ENCODE measurements around the gene CD163L1.

The CD163L1 gene

DNA sequence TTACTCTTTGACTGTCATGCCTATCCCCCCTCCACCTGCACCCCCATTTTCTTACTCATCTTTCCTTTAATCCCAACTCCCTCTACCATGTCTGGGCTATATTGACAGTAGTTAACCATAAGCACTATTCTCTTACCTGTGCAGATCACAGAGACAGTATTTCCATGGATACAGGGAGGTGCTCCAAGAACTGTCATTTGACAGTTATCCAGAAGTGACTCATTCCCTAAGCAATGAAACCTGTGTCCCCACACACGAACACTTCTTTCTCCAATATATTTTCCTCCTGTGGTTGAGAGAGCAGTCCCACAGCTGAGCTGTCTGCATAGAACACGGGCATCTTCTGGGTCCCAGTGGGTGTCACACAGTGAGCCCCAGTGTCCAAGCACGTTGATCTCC, 68.8 kb downstream of the CD163L1 start:
- Histone ChIP-seq H3K9me3 (ENCODE audit: control insufficient read depth, low read length) (no peaks in the 10 kb centered on the region), H3K36me3 (ENCODE audit: control insufficient read depth, insufficient read depth, low read length) (no peaks in the 10 kb centered on the region), H3K4me3 (ENCODE audit: insufficient read depth, low read depth, low read length, poor library complexity, severe bottlenecking) (no peak overlapping the region), H3K27me3 (replicated peaks; ENCODE audit: control insufficient read depth, insufficient read depth, low read length, poor library complexity, severe bottlenecking) (peaks cover 2% of the 10 kb centered on the region), H3K4me1 (ENCODE audit: control insufficient read depth, insufficient read depth, low read length, poor library complexity, severe bottlenecking) (no peaks in the 10 kb centered on the region), H3K27ac (ENCODE audit: insufficient read depth, low read length, poor library complexity, severe bottlenecking) (no peak overlapping the region)
- DNase-seq: no peak

DNA sequence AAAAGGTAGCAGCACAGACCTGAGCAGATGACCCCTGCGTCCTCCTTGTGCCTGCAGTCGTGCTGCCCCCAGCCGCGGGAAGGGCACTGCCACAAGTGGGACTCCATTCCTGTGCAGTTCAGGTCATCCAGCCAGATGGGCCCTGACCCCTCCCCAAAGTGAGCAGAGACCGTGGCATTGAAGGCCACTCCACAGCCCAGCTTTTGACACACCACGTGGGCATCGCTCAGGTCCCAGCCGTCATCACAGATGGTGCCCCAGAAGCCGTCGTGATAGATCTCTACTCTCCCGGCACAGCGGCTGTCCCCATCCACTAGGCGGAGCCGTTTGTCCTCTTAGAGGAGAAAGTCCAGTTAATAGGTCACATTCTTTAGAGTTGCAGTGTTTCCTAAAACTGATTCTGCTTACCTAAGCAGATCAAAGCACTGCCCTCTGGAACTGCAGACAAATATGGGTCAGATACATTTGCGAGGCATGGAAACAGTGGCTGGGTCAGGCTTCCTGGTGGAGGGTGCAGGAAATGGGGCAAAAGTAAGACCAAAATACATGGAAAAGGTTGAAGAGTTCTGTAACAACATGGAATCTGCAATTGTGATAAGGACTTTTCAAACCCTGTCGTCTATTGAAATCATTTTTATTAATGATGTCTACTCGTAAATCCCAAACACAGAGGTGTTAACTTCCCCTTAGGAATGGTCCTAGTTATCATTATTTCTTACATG, 69.4 kb downstream of the CD163L1 start:
- H3K9me3 ChIP-seq (ENCODE audit: control insufficient read depth, low read length): no peaks in the 10 kb centered on the region
- DNase-seq: no peak
- H3K4me3 ChIP-seq (ENCODE audit: insufficient read depth, low read depth, low read length, poor library complexity, severe bottlenecking): no peak overlapping the region
- H3K27ac ChIP-seq (ENCODE audit: insufficient read depth, low read length, poor library complexity, severe bottlenecking): no peak overlapping the region
- no peaks in the 10 kb centered on the region for H3K4me1 ChIP-seq (ENCODE audit: control insufficient read depth, insufficient read depth, low read length, poor library complexity, severe bottlenecking)
- H3K36me3 ChIP-seq (ENCODE audit: control insufficient read depth, insufficient read depth, low read length): no peaks in the 10 kb centered on the region
- peaks cover 2% of the 10 kb centered on the region for H3K27me3 ChIP-seq (replicated peaks; ENCODE audit: control insufficient read depth, insufficient read depth, low read length, poor library complexity, severe bottlenecking)

DNA sequence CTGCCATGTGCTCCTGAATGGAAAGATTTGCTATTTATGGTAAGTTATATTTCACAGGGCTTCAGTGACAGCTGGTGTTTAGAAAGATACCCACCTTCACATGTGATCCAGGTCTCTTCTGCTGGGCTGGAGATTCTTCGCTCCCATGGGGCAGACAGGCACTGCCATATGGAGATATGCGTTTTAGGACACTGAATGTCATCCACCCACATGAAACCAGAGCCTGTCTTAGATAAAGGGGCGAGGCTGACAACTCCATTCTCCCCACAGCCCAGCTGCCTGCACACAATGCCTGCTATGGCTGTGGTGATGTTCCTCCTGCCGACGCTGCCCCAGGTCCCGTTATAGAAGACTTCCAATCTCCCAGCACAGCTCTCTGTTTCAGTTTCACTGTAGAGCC, 70.7 kb downstream of the CD163L1 start:
- DNase-seq: no peak
- Histone ChIP-seq H3K27ac (ENCODE audit: insufficient read depth, low read length, poor library complexity, severe bottlenecking) (no peak overlapping the region), H3K4me3 (ENCODE audit: insufficient read depth, low read depth, low read length, poor library complexity, severe bottlenecking) (no peak overlapping the region), H3K4me1 (ENCODE audit: control insufficient read depth, insufficient read depth, low read length, poor library complexity, severe bottlenecking) (no peaks in the 10 kb centered on the region), H3K36me3 (ENCODE audit: control insufficient read depth, insufficient read depth, low read length) (no peaks in the 10 kb centered on the region), H3K9me3 (ENCODE audit: control insufficient read depth, low read length) (no peaks in the 10 kb centered on the region), H3K27me3 (replicated peaks; ENCODE audit: control insufficient read depth, insufficient read depth, low read length, poor library complexity, severe bottlenecking) (peaks cover 2% of the 10 kb centered on the region)

DNA sequence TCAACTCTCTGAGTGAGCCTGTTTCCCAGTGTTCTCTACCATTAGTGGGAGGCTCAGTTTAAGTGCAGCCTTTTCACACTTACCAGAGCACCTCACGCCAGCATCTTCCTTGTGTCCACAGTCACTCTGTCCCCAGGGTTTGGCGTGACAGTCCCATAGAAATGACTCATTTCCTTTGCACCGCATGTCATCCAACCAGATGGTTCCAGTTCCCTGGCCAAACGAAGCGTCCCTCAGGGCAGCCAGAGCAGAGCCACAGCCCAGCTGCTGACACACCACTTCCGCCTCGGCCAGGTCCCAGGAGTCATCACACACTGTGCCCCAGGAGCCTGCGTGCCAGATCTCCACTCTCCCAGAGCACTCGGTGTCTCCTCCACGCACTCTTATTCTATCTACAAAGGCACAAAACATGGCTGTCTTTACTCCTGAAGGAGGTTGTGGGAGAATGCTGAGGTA, 74.7 kb downstream of the CD163L1 start:
- no peak overlapping the region for H3K4me3 ChIP-seq (ENCODE audit: insufficient read depth, low read depth, low read length, poor library complexity, severe bottlenecking)
- H3K36me3 ChIP-seq (ENCODE audit: control insufficient read depth, insufficient read depth, low read length): no peaks in the 10 kb centered on the region
- no peaks in the 10 kb centered on the region for H3K9me3 ChIP-seq (ENCODE audit: control insufficient read depth, low read length)
- no peak overlapping the region for H3K27ac ChIP-seq (ENCODE audit: insufficient read depth, low read length, poor library complexity, severe bottlenecking)
- DNase-seq: no peak
- H3K27me3 ChIP-seq (replicated peaks; ENCODE audit: control insufficient read depth, insufficient read depth, low read length, poor library complexity, severe bottlenecking): no peaks in the 10 kb centered on the region
- no peaks in the 10 kb centered on the region for H3K4me1 ChIP-seq (ENCODE audit: control insufficient read depth, insufficient read depth, low read length, poor library complexity, severe bottlenecking)

DNA sequence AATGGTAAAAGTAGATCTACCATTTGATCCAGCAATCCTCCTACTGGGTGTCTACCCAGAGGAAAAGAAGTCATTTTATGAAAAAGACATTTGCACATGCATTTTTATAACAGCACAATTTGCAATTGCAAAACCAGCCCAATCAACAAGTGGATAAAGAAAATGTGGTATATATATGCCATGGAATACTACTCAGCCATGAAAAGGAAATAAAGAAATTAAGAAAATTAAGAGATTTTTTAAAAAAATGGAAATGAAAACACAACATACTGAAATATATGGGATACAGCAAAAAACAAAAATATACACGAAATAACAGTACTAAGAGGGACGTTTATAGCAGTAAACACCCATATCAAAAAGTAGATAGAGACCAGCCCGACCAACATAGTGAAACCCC, 81.2 kb downstream of the CD163L1 start:
- H3K4me1 ChIP-seq (ENCODE audit: control insufficient read depth, insufficient read depth, low read length, poor library complexity, severe bottlenecking): no peaks in the 10 kb centered on the region
- H3K27me3 ChIP-seq (replicated peaks; ENCODE audit: control insufficient read depth, insufficient read depth, low read length, poor library complexity, severe bottlenecking): no peaks in the 10 kb centered on the region
- no peak overlapping the region for H3K4me3 ChIP-seq (ENCODE audit: insufficient read depth, low read depth, low read length, poor library complexity, severe bottlenecking)
- H3K36me3 ChIP-seq (ENCODE audit: control insufficient read depth, insufficient read depth, low read length): no peaks in the 10 kb centered on the region
- no peaks in the 10 kb centered on the region for H3K9me3 ChIP-seq (ENCODE audit: control insufficient read depth, low read length)
- DNase-seq: no peak
- no peak overlapping the region for H3K27ac ChIP-seq (ENCODE audit: insufficient read depth, low read length, poor library complexity, severe bottlenecking)

DNA sequence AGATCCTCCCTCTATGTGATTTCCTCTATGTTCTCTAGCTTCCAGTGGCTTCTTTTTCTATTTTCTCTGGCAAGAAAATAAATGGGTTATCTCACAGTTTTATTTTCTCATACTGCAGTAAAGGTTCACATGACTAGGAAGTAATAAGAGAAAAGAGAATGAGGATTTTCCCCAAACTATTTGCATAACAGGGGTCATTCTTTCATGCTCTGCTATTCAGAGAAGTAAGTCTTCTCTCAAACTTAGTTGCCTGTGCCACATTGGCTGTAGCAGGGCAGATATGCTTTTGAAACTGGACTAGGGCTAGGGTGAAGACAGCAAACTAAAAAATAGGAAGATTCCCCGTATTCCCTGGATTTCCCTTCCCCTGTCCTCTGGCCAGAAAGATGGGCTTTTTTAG, 82.7 kb downstream of the CD163L1 start:
- DNase-seq: no peak
- H3K36me3 ChIP-seq (ENCODE audit: control insufficient read depth, insufficient read depth, low read length): no peaks in the 10 kb centered on the region
- no peaks in the 10 kb centered on the region for H3K27me3 ChIP-seq (replicated peaks; ENCODE audit: control insufficient read depth, insufficient read depth, low read length, poor library complexity, severe bottlenecking)
- H3K27ac ChIP-seq (ENCODE audit: insufficient read depth, low read length, poor library complexity, severe bottlenecking): no peak overlapping the region
- no peaks in the 10 kb centered on the region for H3K4me1 ChIP-seq (ENCODE audit: control insufficient read depth, insufficient read depth, low read length, poor library complexity, severe bottlenecking)
- no peaks in the 10 kb centered on the region for H3K9me3 ChIP-seq (ENCODE audit: control insufficient read depth, low read length)
- no peak overlapping the region for H3K4me3 ChIP-seq (ENCODE audit: insufficient read depth, low read depth, low read length, poor library complexity, severe bottlenecking)

DNA sequence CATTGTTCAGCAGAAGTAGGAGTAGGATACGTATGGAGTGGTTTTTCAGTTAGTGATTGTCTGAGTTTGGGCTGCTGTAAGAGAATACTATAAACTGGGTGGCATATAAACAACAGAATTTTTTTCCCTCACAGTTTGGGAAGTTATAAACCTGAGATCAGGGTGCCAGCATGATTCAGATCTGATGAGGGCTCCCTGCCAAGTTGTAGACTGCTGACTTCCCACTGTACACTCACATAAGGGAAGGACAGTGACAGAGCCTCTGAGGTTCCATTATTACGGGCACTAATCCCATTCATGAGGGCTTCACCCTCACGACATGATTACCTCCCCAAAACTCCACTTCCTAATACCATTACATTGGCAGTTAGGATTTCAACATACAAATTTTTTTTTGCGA, 89.4 kb downstream of the CD163L1 start:
- no peak overlapping the region for H3K4me3 ChIP-seq (ENCODE audit: insufficient read depth, low read depth, low read length, poor library complexity, severe bottlenecking)
- no peaks in the 10 kb centered on the region for H3K9me3 ChIP-seq (ENCODE audit: control insufficient read depth, low read length)
- H3K36me3 ChIP-seq (ENCODE audit: control insufficient read depth, insufficient read depth, low read length): no peaks in the 10 kb centered on the region
- no peak for DNase-seq
- no peak overlapping the region for H3K27ac ChIP-seq (ENCODE audit: insufficient read depth, low read length, poor library complexity, severe bottlenecking)
- no peaks in the 10 kb centered on the region for H3K27me3 ChIP-seq (replicated peaks; ENCODE audit: control insufficient read depth, insufficient read depth, low read length, poor library complexity, severe bottlenecking)
- no peaks in the 10 kb centered on the region for H3K4me1 ChIP-seq (ENCODE audit: control insufficient read depth, insufficient read depth, low read length, poor library complexity, severe bottlenecking)

DNA sequence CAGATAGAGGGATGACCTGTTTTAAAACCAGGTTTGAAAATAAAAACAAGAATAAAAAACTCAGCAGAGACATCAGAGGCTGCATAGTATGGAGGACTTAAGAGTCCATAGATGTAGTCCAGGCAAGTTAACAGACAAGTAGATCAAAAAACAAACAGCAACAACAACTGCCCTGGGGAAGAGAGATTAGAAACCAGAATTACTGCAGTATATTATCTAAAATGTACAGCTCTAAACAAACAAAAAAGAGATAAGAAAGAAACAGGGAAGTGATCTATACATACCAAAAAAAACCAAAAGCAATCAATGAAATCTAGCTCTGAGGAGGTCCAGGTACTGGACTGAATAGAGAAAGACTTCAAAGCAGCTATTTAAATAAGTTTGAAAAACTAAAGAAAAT, 91.3 kb downstream of the CD163L1 start:
- no peak for DNase-seq
- Histone ChIP-seq H3K27me3 (replicated peaks; ENCODE audit: control insufficient read depth, insufficient read depth, low read length, poor library complexity, severe bottlenecking) (no peaks in the 10 kb centered on the region), H3K36me3 (ENCODE audit: control insufficient read depth, insufficient read depth, low read length) (no peaks in the 10 kb centered on the region), H3K4me1 (ENCODE audit: control insufficient read depth, insufficient read depth, low read length, poor library complexity, severe bottlenecking) (no peaks in the 10 kb centered on the region), H3K9me3 (ENCODE audit: control insufficient read depth, low read length) (no peaks in the 10 kb centered on the region), H3K27ac (ENCODE audit: insufficient read depth, low read length, poor library complexity, severe bottlenecking) (no peak overlapping the region), H3K4me3 (ENCODE audit: insufficient read depth, low read depth, low read length, poor library complexity, severe bottlenecking) (no peak overlapping the region)

DNA sequence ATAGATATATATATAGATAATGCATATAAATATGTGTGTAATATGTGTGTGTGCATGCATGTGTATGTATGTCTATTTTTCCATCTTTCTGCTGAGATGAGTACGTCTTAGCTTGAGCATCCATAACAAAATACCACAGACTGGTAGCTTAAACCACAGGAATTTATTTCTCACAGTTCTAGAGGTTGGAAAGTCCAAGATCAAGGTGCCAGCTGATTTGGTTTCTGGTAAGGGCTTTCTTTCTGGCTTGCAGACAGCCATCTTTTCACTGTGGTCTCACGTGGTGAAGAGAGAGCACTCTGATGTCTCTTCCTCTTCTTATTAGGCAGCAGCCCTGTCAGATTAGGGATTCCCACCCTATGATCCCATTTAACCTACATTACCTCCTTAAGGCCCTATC, 92.8 kb downstream of the CD163L1 start:
- no peaks in the 10 kb centered on the region for H3K36me3 ChIP-seq (ENCODE audit: control insufficient read depth, insufficient read depth, low read length)
- no peak overlapping the region for H3K27ac ChIP-seq (ENCODE audit: insufficient read depth, low read length, poor library complexity, severe bottlenecking)
- no peaks in the 10 kb centered on the region for H3K9me3 ChIP-seq (ENCODE audit: control insufficient read depth, low read length)
- no peak for DNase-seq
- H3K27me3 ChIP-seq (replicated peaks; ENCODE audit: control insufficient read depth, insufficient read depth, low read length, poor library complexity, severe bottlenecking): no peaks in the 10 kb centered on the region
- H3K4me1 ChIP-seq (ENCODE audit: control insufficient read depth, insufficient read depth, low read length, poor library complexity, severe bottlenecking): no peaks in the 10 kb centered on the region
- no peak overlapping the region for H3K4me3 ChIP-seq (ENCODE audit: insufficient read depth, low read depth, low read length, poor library complexity, severe bottlenecking)

DNA sequence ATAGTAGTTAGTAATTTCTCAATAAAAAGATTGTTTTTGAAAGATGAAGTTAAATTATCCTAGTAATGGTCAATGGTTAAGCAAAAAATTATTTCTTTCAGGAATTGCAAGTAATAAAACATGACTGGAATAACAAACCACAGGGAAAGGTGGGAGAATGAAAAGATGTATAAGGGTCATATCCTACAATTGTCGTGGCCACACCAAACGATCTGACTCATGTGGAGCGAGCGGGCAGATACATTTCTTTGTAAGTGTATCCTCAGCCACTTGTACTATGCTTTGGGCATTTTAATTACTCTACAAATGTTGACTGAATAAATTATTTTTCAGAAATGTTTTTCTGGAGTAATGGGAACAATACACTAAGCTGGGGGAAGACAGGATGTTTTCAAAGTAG, 94.5 kb downstream of the CD163L1 start:
- H3K27ac ChIP-seq (ENCODE audit: insufficient read depth, low read length, poor library complexity, severe bottlenecking): no peak overlapping the region
- H3K4me3 ChIP-seq (ENCODE audit: insufficient read depth, low read depth, low read length, poor library complexity, severe bottlenecking): no peak overlapping the region
- no peaks in the 10 kb centered on the region for H3K36me3 ChIP-seq (ENCODE audit: control insufficient read depth, insufficient read depth, low read length)
- DNase-seq: no peak
- no peaks in the 10 kb centered on the region for H3K9me3 ChIP-seq (ENCODE audit: control insufficient read depth, low read length)
- H3K27me3 ChIP-seq (replicated peaks; ENCODE audit: control insufficient read depth, insufficient read depth, low read length, poor library complexity, severe bottlenecking): no peaks in the 10 kb centered on the region
- H3K4me1 ChIP-seq (ENCODE audit: control insufficient read depth, insufficient read depth, low read length, poor library complexity, severe bottlenecking): no peaks in the 10 kb centered on the region
